ENCODE measurements around the gene CYTH2. TPM values are rescaled to one million over a fixed set of nuclear protein-coding genes. Genes with fewer than 3 reads are reported as not detected.

Gene CYTH2
- total RNA-seq, 3 donors from 2014 or later, result 66.3 to 86.9 (median 69.3) TPM

GRCh38 chr19:48489608-48490216 lies 20.5 kb downstream of the CYTH2 start:
- ATAC-seq, result peak; percentile 44
- no peaks in the 10 kb centered on the region for H3K9me3 ChIP-seq
- H3K36me3 ChIP-seq (ENCODE audit: low read depth), result no peaks in the 10 kb centered on the region
- TF ChIP-seq CTCF (IDR thresholded peaks at IDR 0.05), result peak; percentile 95
- intact Hi-C loops (cut with DNase I, micrococcal nuclease), result loop anchor here in 1 of 2 donors (5.0 kb wide), 1 partner anchor 98 kb away; no protein-coding TSS in a partner anchor
- peaks cover 17% of the 10 kb centered on the region for H3K4me1 ChIP-seq (ENCODE audit: low read depth)
- no peak overlapping the region for H3K4me3 ChIP-seq
- peak; percentile 83 to 91 (median 89) for DNase-seq

GRCh38 chr19:48490981-48491792 lies 22.0 kb downstream of the CYTH2 start:
- ATAC-seq, result peak; percentile 4
- Histone ChIP-seq H3K9me3 (no peaks in the 10 kb centered on the region), H3K4me1 (ENCODE audit: low read depth) (peaks cover 17% of the 10 kb centered on the region), H3K4me3 (no peak overlapping the region), H3K36me3 (ENCODE audit: low read depth) (no peaks in the 10 kb centered on the region)
- TF ChIP-seq CTCF (IDR thresholded peaks at IDR 0.05), result no peak
- intact Hi-C loops (cut with DNase I, micrococcal nuclease), result loop anchor here in 1 of 2 donors (5.0 kb wide), 1 partner anchor 96 kb away; no protein-coding TSS in a partner anchor
- peak in 2 of 3 donors; percentile 63 to 76 for DNase-seq

GRCh38 chr19:48491793-48492123 lies 22.6 kb downstream of the CYTH2 start:
- Histone ChIP-seq H3K9me3 (no peaks in the 10 kb centered on the region), H3K4me1 (ENCODE audit: low read depth) (peaks cover 17% of the 10 kb centered on the region), H3K4me3 (no peak overlapping the region), H3K36me3 (ENCODE audit: low read depth) (no peaks in the 10 kb centered on the region)
- ATAC-seq (no peak), DNase-seq (peak in 2 of 3 donors; percentile 36 to 53)
- no peak for TF ChIP-seq CTCF (IDR thresholded peaks at IDR 0.05)
- intact Hi-C loops (cut with DNase I, micrococcal nuclease), result loop anchor here in 1 of 2 donors (5.0 kb wide), 1 partner anchor 96 kb away; no protein-coding TSS in a partner anchor

GRCh38 chr19:48492925-48493717 lies 24.0 kb downstream of the CYTH2 start:
- H3K4me3 ChIP-seq, result peak overlapping the region; percentile 14
- ATAC-seq (peak; percentile 86), DNase-seq (peak; percentile 96 to 98 (median 97))
- H3K9me3 ChIP-seq, result no peaks in the 10 kb centered on the region
- H3K36me3 ChIP-seq (ENCODE audit: low read depth), result no peaks in the 10 kb centered on the region
- intact Hi-C loops (cut with DNase I, micrococcal nuclease), result loop anchor here in 1 of 2 donors (5.0 kb wide), 1 partner anchor 94 kb away; no protein-coding TSS in a partner anchor
- H3K4me1 ChIP-seq (ENCODE audit: low read depth), result peaks cover 15% of the 10 kb centered on the region
- TF ChIP-seq CTCF (IDR thresholded peaks at IDR 0.05), result no peak

- intact Hi-C loops (cut with DNase I, micrococcal nuclease), result loop anchor here in 1 of 2 donors (5.0 kb wide), 1 partner anchor 93 kb away; no protein-coding TSS in a partner anchor
- Histone ChIP-seq H3K4me3 (peak overlapping the region; percentile 14), H3K9me3 (no peaks in the 10 kb centered on the region), H3K36me3 (ENCODE audit: low read depth) (no peaks in the 10 kb centered on the region), H3K4me1 (ENCODE audit: low read depth) (peaks cover 15% of the 10 kb centered on the region)
- no peak for DNase-seq
- peak; percentile 0 for ATAC-seq
- no peak for TF ChIP-seq CTCF (IDR thresholded peaks at IDR 0.05)
Measured at GRCh38 chr19:48493718-48494401, 24.7 kb downstream of the CYTH2 start.
